Stimulated activated CD4-positive, alpha-beta T cell treated with anti-CD3 and anti-CD28 coated beads, Interleukin-4, amount 100 ng/mL, for 48 hours (primary cell): ENCODE measurements around the gene SRRT.
A peak's percentile ranks its signal among the peaks of the same experiment; 100 is the strongest.
"Not testable (repeated sequence)": the region's sequence is repeated elsewhere in the genome, so short reads cannot be mapped to it uniquely, and the experiment has no call there.

Experiments
- DNase-seq, 2 donors: peaks; one replicate each; pipeline ENCODE4 v3.0.0-alpha.2; 2020; ENCODE audit warnings: low read depth in 2 of 2

SRRT gene

GRCh38 chr7:100893910-100894721, 19.2 kb downstream of the SRRT start:
- DNase-seq: no peak

GRCh38 chr7:100894860-100895700, 20.2 kb downstream of the SRRT start:
- DNase-seq: peak in 1 of 2 donors; percentile 51

- no peak for DNase-seq
Observed at GRCh38 chr7:100895701-100895955, 20.7 kb downstream of the SRRT start, which contains the start of gene ACHE. ACHE (minus strand) TSS chr7:100895888; CDS start chr7:100894232, 1,656 bp downstream.

GRCh38 chr7:100895956-100896731, 21.2 kb downstream of the SRRT start:
- no peak for DNase-seq

GRCh38 chr7:100896732-100897608, 22.1 kb downstream of the SRRT start:
- peak in 1 of 2 donors; percentile 63 for DNase-seq

GRCh38 chr7:100897772-100898454, 23.0 kb downstream of the SRRT start:
- no peak for DNase-seq

- no peak for DNase-seq
Observed at GRCh38 chr7:100899432-100899831, 24.5 kb downstream of the SRRT start.

GRCh38 chr7:100900978-100901377, 26.1 kb downstream of the SRRT start:
- no peak for DNase-seq

- DNase-seq: no peak
Observed at GRCh38 chr7:100901921-100902332, 27.0 kb downstream of the SRRT start.

GRCh38 chr7:100902638-100903037, 27.7 kb downstream of the SRRT start:
- DNase-seq: no peak

- DNase-seq: no peak
Observed at GRCh38 chr7:100908512-100908911, 33.6 kb downstream of the SRRT start.

GRCh38 chr7:100910443-100910842, 35.5 kb downstream of the SRRT start:
- DNase-seq: not testable (repeated sequence)

- DNase-seq: no peak
Observed at GRCh38 chr7:100911484-100911883, 36.6 kb downstream of the SRRT start.

GRCh38 chr7:100914208-100914878, 39.4 kb downstream of the SRRT start:
- no peak for DNase-seq

GRCh38 chr7:100914879-100915447, 40.1 kb downstream of the SRRT start:
- DNase-seq: no peak

GRCh38 chr7:100919335-100919734, 44.4 kb downstream of the SRRT start:
- DNase-seq: not testable (repeated sequence)

- not testable (repeated sequence) for DNase-seq
Observed at GRCh38 chr7:100919779-100920437, 45.0 kb downstream of the SRRT start.

- DNase-seq: no peak
Observed at GRCh38 chr7:100921039-100921438, 46.1 kb downstream of the SRRT start.

- DNase-seq: not testable (repeated sequence)
Observed at GRCh38 chr7:100923616-100924015, 48.7 kb downstream of the SRRT start.
